Esophagus squamous epithelium (tissue), 4 donors: ENCODE results near the gene FAM174C.

ENCODE experiments used
- CTCF ChIP-seq, 6 experiments: fragments of 450-650 bp in 4 of 6; fragments of 200-600 bp in 2 of 6; sonication (generic) in 2 of 6; IDR thresholded peaks; one replicate each; pipeline ENCODE4 v1.5.1; 2016 to 2019; ENCODE audit warnings: antibody characterized with exemption in 6 of 6, mild to moderate bottlenecking in 4 of 6, moderate library complexity in 4 of 6
- POLR2A ChIP-seq, 4 donors: fragments of 450-650 bp; IDR thresholded peaks; one replicate each; pipeline ENCODE4 v1.6.1; 2017; ENCODE audit warnings: antibody characterized with exemption in 4 of 4, mild to moderate bottlenecking in 4 of 4, moderate library complexity in 3 of 4

GRCh38 chr19:1257475-1258162, 17.7 kb upstream of the FAM174C start:
- no peak for TF ChIP-seq CTCF (IDR thresholded peaks at IDR 0.05)
- TF ChIP-seq POLR2A (IDR thresholded peaks at IDR 0.05): no peak
